Panc1 (cell line): Measurements from ENCODE around the gene RASEF. TPM values are rescaled to one million over a fixed set of nuclear protein-coding genes. Genes with fewer than 3 reads are reported as not detected.

Source experiments
- ATAC-seq: fragments of 200-7000 bp; cut with Tn5 transposase; 2 replicates; pipeline ENCODE4 v1.9.1; 2020; ENCODE audit warnings: mild to moderate bottlenecking, moderate library complexity
- BruUV-seq: library from RNA; stranded (reverse); fragments of 400-500 nt; replicated peaks from 2 replicates; lab custom pipeline; 2021; lab: Mats Ljungman, UMichigan
- CTCF ChIA-PET: fragments of 300-600 bp; sonication (Branson Sonifier 250); formaldehyde crosslinking; loops from one replicate; lab custom pipeline; 2022; ENCODE audit warnings: antibody characterized with exemption; lab: Charles Lee
- POLR2A ChIA-PET: fragments of 300-600 bp; sonication (Branson Sonifier 250); formaldehyde crosslinking; loops from one replicate; lab custom pipeline; 2022; ENCODE audit warnings: antibody characterized with exemption; lab: Charles Lee
- DNase-seq: peaks from one replicate; pipeline ENCODE4 v3.0.0-alpha.2; 2010; ENCODE audit warnings: low read depth, low spot score
- H3K27ac ChIP-seq: 2 replicates; pipeline ENCODE4 v1.5.1; 2011; ENCODE audit warnings: mild to moderate bottlenecking, low read length, inconsistent platforms
- H3K27me3 ChIP-seq: fragments of 200-500 bp; sonication (Bioruptor generic); 2 replicates; pipeline ENCODE4 v1.6.0; 2014; ENCODE audit warnings: low read length, inconsistent platforms; ENCODE audit not compliant: control insufficient read depth, insufficient read depth
- H3K36me3 ChIP-seq: fragments of 200-500 bp; sonication (Bioruptor generic); 2 replicates; pipeline ENCODE4 v1.5.1; 2014; ENCODE audit warnings: inconsistent platforms, mild to moderate bottlenecking, low read length, moderate library complexity; ENCODE audit not compliant: control insufficient read depth, insufficient read depth
- H3K4me1 ChIP-seq: 2 replicates; pipeline ENCODE4 v1.5.1; 2011; ENCODE audit warnings: inconsistent platforms, mild to moderate bottlenecking, low read length, moderate library complexity; ENCODE audit not compliant: control insufficient read depth, insufficient read depth
- H3K4me3 ChIP-seq, 2 experiments: 2 replicates each; pipeline ENCODE4 v1.5.1; 2011 to 2012; ENCODE audit warnings: low read depth in 2 of 2, low read length in 2 of 2, mild to moderate bottlenecking in 2 of 2, inconsistent platforms in 1 of 2, moderate library complexity in 1 of 2
- H3K9me3 ChIP-seq: fragments of 200-500 bp; sonication (Bioruptor generic); 2 replicates; pipeline ENCODE4 v1.5.1; 2014; ENCODE audit warnings: low read depth, mild to moderate bottlenecking, inconsistent platforms, low read length, moderate library complexity; ENCODE audit not compliant: control insufficient read depth, insufficient read depth
- CTCF ChIP-seq: fragments of 450-650 bp; IDR thresholded peaks from 2 replicates; pipeline ENCODE4 v1.5.1; 2017; ENCODE audit warnings: mild to moderate bottlenecking
- POLR2AphosphoS5 ChIP-seq: IDR thresholded peaks from 2 replicates; pipeline ENCODE4 v1.6.1; 2012; ENCODE audit warnings: mild to moderate bottlenecking, low read depth, low read length, moderate library complexity
- REST ChIP-seq, 2 experiments: IDR thresholded peaks; 2 replicates each; pipeline ENCODE4 v1.6.1; 2011 to 2012; ENCODE audit warnings: low read depth in 2 of 2, control low read depth in 1 of 2, low read length in 1 of 2, mild to moderate bottlenecking in 1 of 2, moderate library complexity in 1 of 2; ENCODE audit not compliant: insufficient read depth in 1 of 2
- SIN3A ChIP-seq: IDR thresholded peaks from 2 replicates; pipeline ENCODE4 v1.6.1; 2012; ENCODE audit warnings: low read depth, mild to moderate bottlenecking, low read length, moderate library complexity, borderline replicate concordance; ENCODE audit not compliant: insufficient read depth
- TCF7L2 ChIP-seq: IDR thresholded peaks from 2 replicates; pipeline ENCODE4 v1.6.1; 2011; ENCODE audit warnings: mild to moderate bottlenecking, low read depth, low read length, inconsistent platforms
- in situ Hi-C: cut with HindIII; loops from 2 replicates; pipeline ENCODE4 v1.10.0; 2016; ENCODE audit warnings: low sequenced_read_pairs, low pct_unique_long_range_greater_than_20kb
- intact Hi-C: fragments of 100-400 bp; cut with micrococcal nuclease; formaldehyde crosslinking; loops from one replicate; pipeline ENCODE4 v1.10.0; 2022; ENCODE audit not compliant: unreplicated experiment
- total RNA-seq: library from RNA; stranded (reverse); gene quantifications from one replicate; pipeline ENCODE4 v1.2.1, GENCODE V29; 2021; ENCODE audit not compliant: unreplicated experiment

Gene RASEF
- total RNA-seq, 1 experiment from 2014 or later: 2.9 TPM

GRCh38 chr9:82998409-82998808 lies 64.5 kb downstream of the RASEF start:
- ATAC-seq (no peak), DNase-seq (no peak)
- H3K27ac ChIP-seq: no peak overlapping the region
- H3K9me3 ChIP-seq: no peaks in the 10 kb centered on the region
- CTCF ChIA-PET: no interaction called here
- POLR2A ChIA-PET: no interaction called here
- H3K27me3 ChIP-seq: no peaks in the 10 kb centered on the region
- in situ Hi-C loops (no loop called here), intact Hi-C loops (no loop called here)
- no peaks in the 10 kb centered on the region for H3K4me1 ChIP-seq
- TF ChIP-seq CTCF (no peak), REST (IDR thresholded peaks at IDR 0.05; ENCODE audit: insufficient read depth in 1 of 2, low read depth in 2 of 2, low read length in 1 of 2) (no peak), SIN3A (no peak), POLR2AphosphoS5 (no peak), TCF7L2 (no peak)
- no peaks in the 10 kb centered on the region for H3K36me3 ChIP-seq
- no peak overlapping the region for H3K4me3 ChIP-seq
- BruUV-seq: no TSS peak

- Histone ChIP-seq H3K36me3 (no peaks in the 10 kb centered on the region), H3K4me3 (no peak overlapping the region), H3K27ac (no peak overlapping the region), H3K9me3 (no peaks in the 10 kb centered on the region), H3K27me3 (no peaks in the 10 kb centered on the region), H3K4me1 (no peaks in the 10 kb centered on the region)
- ChIA-PET POLR2A (no interaction called here), CTCF (interaction anchor here (0.6 kb wide), 1 partner anchor 147 kb away, joined by 3 read pairs; no protein-coding TSS in a partner anchor)
- TF ChIP-seq REST (IDR thresholded peaks at IDR 0.05; ENCODE audit: insufficient read depth in 1 of 2, low read depth in 2 of 2, low read length in 1 of 2) (no peak), SIN3A (no peak), TCF7L2 (no peak), POLR2AphosphoS5 (no peak), CTCF (no peak)
- DNase-seq (no peak), ATAC-seq (no peak)
- in situ Hi-C loops: no loop called here
- BruUV-seq: no TSS peak
- intact Hi-C loops: no loop called here
Observed at GRCh38 chr9:82997476-82998140, 65.3 kb downstream of the RASEF start.
